ENCODE data around the gene WFIKKN2.
"Not testable (repeated sequence)": the region's sequence is repeated elsewhere in the genome, so short reads cannot be mapped to it uniquely, and the experiment has no call there.

Gene WFIKKN2

GRCh38 chr17:50877042-50877441, 41.7 kb downstream of the WFIKKN2 start:
- DNase-seq (ENCODE audit: low read depth) = not testable (repeated sequence)

- no peak for DNase-seq (ENCODE audit: low read depth)
Measured at GRCh38 chr17:50877838-50878237, 42.5 kb downstream of the WFIKKN2 start.

- no peak for DNase-seq (ENCODE audit: low read depth)
Measured at GRCh38 chr17:50879086-50879485, 43.7 kb downstream of the WFIKKN2 start.

GRCh38 chr17:50881182-50881581, 45.8 kb downstream of the WFIKKN2 start:
- no peak for DNase-seq (ENCODE audit: low read depth)

- DNase-seq (ENCODE audit: low read depth) = peak; percentile 85
Measured at GRCh38 chr17:50882851-50883250, 47.5 kb downstream of the WFIKKN2 start.

GRCh38 chr17:50883850-50884438, 48.6 kb downstream of the WFIKKN2 start:
- no peak for DNase-seq (ENCODE audit: low read depth)

GRCh38 chr17:50884439-50885311, 49.3 kb downstream of the WFIKKN2 start:
- no peak for DNase-seq (ENCODE audit: low read depth)

- no peak for DNase-seq (ENCODE audit: low read depth)
Measured at GRCh38 chr17:50887705-50888245, 52.4 kb downstream of the WFIKKN2 start.

- no peak for DNase-seq (ENCODE audit: low read depth)
Measured at GRCh38 chr17:50889528-50890118, 54.2 kb downstream of the WFIKKN2 start.

- no peak for DNase-seq (ENCODE audit: low read depth)
Measured at GRCh38 chr17:50890675-50891516, 55.5 kb downstream of the WFIKKN2 start.

- no peak for DNase-seq (ENCODE audit: low read depth)
Measured at GRCh38 chr17:50891577-50891989, 56.2 kb downstream of the WFIKKN2 start.

Data from ELR (cell line).